Measurements from ENCODE around the gene STX4.

The STX4 gene

DNA sequence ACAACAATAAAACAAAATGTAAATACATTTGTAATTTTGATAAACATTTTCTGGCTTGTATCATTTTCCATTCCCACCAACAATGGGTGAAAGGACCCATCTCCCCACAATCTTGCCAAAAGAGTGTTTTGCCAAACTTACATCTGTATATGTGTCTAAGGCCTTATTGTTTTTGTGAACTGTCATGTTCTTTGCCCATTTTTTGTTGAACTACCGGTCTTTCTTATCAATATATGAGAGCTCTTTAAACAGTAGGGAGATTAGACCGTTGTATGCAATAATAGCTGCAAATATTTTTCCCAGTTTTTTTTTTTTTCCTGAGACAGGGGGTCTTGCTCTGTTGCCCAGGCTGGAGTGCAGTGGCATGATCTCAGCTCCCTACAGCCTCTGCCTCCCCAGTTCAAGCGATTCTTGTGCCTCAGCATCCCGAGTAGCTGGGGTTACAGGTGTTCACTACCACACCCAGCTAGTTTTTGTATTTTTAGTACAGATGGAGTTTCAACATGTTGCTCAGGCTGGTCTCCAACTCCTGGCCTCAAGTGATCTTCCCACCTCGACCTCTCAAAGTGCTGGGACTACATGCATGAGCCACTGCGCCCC, 9.6 kb upstream of the STX4 start:
- Histone ChIP-seq H3K27ac (ENCODE audit: low read depth, low read length) (no peak overlapping the region), H3K9ac (ENCODE audit: low read length) (no peak overlapping the region), H4K20me1 (ENCODE audit: low read depth, low read length) (no peaks in the 10 kb centered on the region), H2AFZ (ENCODE audit: low read depth, low read length, severe bottlenecking) (no peak overlapping the region), H3K9me3 (ENCODE audit: insufficient read depth, low read length) (no peaks in the 10 kb centered on the region), H3K36me3 (ENCODE audit: low read length) (no peaks in the 10 kb centered on the region), H3K9me2 (replicated peaks; ENCODE audit: insufficient read depth, low read length) (no peaks in the 10 kb centered on the region), H3K4me3 (ENCODE audit: insufficient read depth, low read length, poor library complexity, severe bottlenecking) (no peak overlapping the region), H3K79me2 (ENCODE audit: insufficient read depth, low read length) (no peaks in the 10 kb centered on the region), H3K27me3 (ENCODE audit: low read length) (no peaks in the 10 kb centered on the region), H3K4me2 (ENCODE audit: low read depth, low read length, poor library complexity, severe bottlenecking) (no peak overlapping the region), H3F3A (ENCODE audit: insufficient read depth) (no peaks in the 10 kb centered on the region)
- TF ChIP-seq, protein P1, sequence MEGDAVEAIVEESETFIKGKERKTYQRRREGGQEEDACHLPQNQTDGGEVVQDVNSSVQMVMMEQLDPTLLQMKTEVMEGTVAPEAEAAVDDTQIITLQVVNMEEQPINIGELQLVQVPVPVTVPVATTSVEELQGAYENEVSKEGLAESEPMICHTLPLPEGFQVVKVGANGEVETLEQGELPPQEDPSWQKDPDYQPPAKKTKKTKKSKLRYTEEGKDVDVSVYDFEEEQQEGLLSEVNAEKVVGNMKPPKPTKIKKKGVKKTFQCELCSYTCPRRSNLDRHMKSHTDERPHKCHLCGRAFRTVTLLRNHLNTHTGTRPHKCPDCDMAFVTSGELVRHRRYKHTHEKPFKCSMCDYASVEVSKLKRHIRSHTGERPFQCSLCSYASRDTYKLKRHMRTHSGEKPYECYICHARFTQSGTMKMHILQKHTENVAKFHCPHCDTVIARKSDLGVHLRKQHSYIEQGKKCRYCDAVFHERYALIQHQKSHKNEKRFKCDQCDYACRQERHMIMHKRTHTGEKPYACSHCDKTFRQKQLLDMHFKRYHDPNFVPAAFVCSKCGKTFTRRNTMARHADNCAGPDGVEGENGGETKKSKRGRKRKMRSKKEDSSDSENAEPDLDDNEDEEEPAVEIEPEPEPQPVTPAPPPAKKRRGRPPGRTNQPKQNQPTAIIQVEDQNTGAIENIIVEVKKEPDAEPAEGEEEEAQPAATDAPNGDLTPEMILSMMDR (IDR thresholded peaks at IDR 0.05; ENCODE audit: insufficient read depth, low read length, poor library complexity, severe bottlenecking): no peak
- no peak for TF ChIP-seq EZH2phosphoT487 (conservative IDR thresholded peaks at IDR 0.05; ENCODE audit: low read length)

DNA sequence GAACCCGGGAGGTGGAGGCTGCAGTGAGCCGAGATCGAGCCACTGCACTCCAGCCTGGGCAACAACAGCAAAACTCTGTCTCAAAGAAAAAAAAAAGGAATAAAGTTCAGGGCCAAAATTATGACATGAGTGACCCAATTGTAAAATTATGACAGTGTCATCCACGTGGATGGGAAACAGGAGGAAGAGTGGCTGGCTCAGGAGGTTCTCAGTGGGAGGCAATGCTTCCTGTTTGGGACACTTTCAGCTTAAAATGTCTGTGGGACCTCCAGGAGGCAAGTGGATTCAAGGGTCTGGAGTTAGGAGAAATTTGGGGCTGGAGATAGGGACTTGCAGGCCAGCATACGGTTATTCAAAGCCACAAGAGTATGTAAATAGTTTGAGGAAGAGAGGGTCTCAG, 8.0 kb upstream of the STX4 start:
- Histone ChIP-seq H3K9ac (ENCODE audit: low read length) (no peak overlapping the region), H3K79me2 (ENCODE audit: insufficient read depth, low read length) (no peaks in the 10 kb centered on the region), H3K27me3 (ENCODE audit: low read length) (no peaks in the 10 kb centered on the region), H3K4me3 (ENCODE audit: insufficient read depth, low read length, poor library complexity, severe bottlenecking) (no peak overlapping the region), H3F3A (ENCODE audit: insufficient read depth) (no peaks in the 10 kb centered on the region), H3K36me3 (ENCODE audit: low read length) (no peaks in the 10 kb centered on the region), H2AFZ (ENCODE audit: low read depth, low read length, severe bottlenecking) (no peak overlapping the region), H3K9me2 (replicated peaks; ENCODE audit: insufficient read depth, low read length) (no peaks in the 10 kb centered on the region), H3K4me2 (ENCODE audit: low read depth, low read length, poor library complexity, severe bottlenecking) (no peak overlapping the region), H4K20me1 (ENCODE audit: low read depth, low read length) (no peaks in the 10 kb centered on the region), H3K9me3 (ENCODE audit: insufficient read depth, low read length) (no peaks in the 10 kb centered on the region), H3K27ac (ENCODE audit: low read depth, low read length) (no peak overlapping the region)
- TF ChIP-seq EZH2phosphoT487 (conservative IDR thresholded peaks at IDR 0.05; ENCODE audit: low read length): no peak
- TF ChIP-seq, protein P1 (IDR thresholded peaks at IDR 0.05; ENCODE audit: insufficient read depth, low read length, poor library complexity, severe bottlenecking): no peak

DNA sequence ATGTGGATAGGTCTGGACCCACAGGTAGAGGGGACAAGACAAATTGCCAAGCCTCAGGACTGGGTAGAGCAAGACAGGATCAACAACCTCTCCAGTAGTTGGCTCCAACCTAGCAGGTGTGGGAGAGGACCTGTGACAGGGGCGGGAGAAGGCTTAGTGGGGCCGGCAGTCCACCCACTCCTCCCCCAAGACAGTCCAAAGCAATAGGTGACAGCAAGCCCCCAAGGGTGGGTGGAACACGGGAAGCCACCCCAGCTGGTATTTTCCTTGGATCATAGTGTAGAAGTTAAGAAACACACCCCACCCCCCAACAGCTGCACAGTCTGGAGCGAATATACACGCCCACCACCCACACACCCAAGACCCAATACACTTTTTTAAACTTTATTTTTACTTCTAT, 4.1 kb upstream of the STX4 start:
- TF ChIP-seq EZH2phosphoT487 (conservative IDR thresholded peaks at IDR 0.05; ENCODE audit: low read length): no peak
- TF ChIP-seq, protein P1 (IDR thresholded peaks at IDR 0.05; ENCODE audit: insufficient read depth, low read length, poor library complexity, severe bottlenecking): no peak
- H3K9me3 ChIP-seq (ENCODE audit: insufficient read depth, low read length): no peaks in the 10 kb centered on the region
- H3K27ac ChIP-seq (ENCODE audit: low read depth, low read length): no peak overlapping the region
- no peaks in the 10 kb centered on the region for H3K36me3 ChIP-seq (ENCODE audit: low read length)
- H3K79me2 ChIP-seq (ENCODE audit: insufficient read depth, low read length): no peaks in the 10 kb centered on the region
- H3K27me3 ChIP-seq (ENCODE audit: low read length): no peaks in the 10 kb centered on the region
- no peak overlapping the region for H3K9ac ChIP-seq (ENCODE audit: low read length)
- H3K4me2 ChIP-seq (ENCODE audit: low read depth, low read length, poor library complexity, severe bottlenecking): no peak overlapping the region
- H3K9me2 ChIP-seq (replicated peaks; ENCODE audit: insufficient read depth, low read length): no peaks in the 10 kb centered on the region
- no peak overlapping the region for H2AFZ ChIP-seq (ENCODE audit: low read depth, low read length, severe bottlenecking)
- H3F3A ChIP-seq (ENCODE audit: insufficient read depth): peaks cover 10% of the 10 kb centered on the region
- no peaks in the 10 kb centered on the region for H4K20me1 ChIP-seq (ENCODE audit: low read depth, low read length)
- no peak overlapping the region for H3K4me3 ChIP-seq (ENCODE audit: insufficient read depth, low read length, poor library complexity, severe bottlenecking)

Data from SU-DHL-6 (cell line).